Parathyroid adenoma (tissue), 2 donors: ENCODE measurements around the gene LCE6A.

Experiments
- H2AFZ ChIP-seq: fragments of 300-600 bp; sonication (generic); one replicate; pipeline ENCODE4 v1.7.0; 2017; ENCODE audit warnings: antibody characterized with exemption, mild to moderate bottlenecking
- H3K27ac ChIP-seq: fragments of 300-600 bp; sonication (generic); one replicate; pipeline ENCODE4 v1.7.0; 2017
- H3K27me3 ChIP-seq: fragments of 300-600 bp; sonication (generic); one replicate; pipeline ENCODE4 v1.7.0; 2017; ENCODE audit warnings: low read length; ENCODE audit not compliant: control insufficient read depth, insufficient read depth
- H3K36me3 ChIP-seq: fragments of 300-600 bp; sonication (generic); one replicate; pipeline ENCODE4 v1.7.0; 2017; ENCODE audit warnings: low read length; ENCODE audit not compliant: control insufficient read depth, insufficient read depth
- H3K4me1 ChIP-seq: fragments of 300-600 bp; sonication (generic); one replicate; pipeline ENCODE4 v1.7.0; 2017; ENCODE audit warnings: control low read depth
- H3K4me2 ChIP-seq: fragments of 300-600 bp; sonication (generic); one replicate; pipeline ENCODE4 v1.7.0; 2017; ENCODE audit warnings: low read length
- H3K4me3 ChIP-seq: fragments of 300-600 bp; sonication (generic); one replicate; pipeline ENCODE4 v1.7.0; 2017; ENCODE audit warnings: low read depth, low read length
- H3K79me2 ChIP-seq: fragments of 300-600 bp; sonication (generic); one replicate; pipeline ENCODE4 v1.7.0; 2017; ENCODE audit warnings: control low read depth
- H3K9ac ChIP-seq: fragments of 300-600 bp; sonication (generic); one replicate; pipeline ENCODE4 v1.7.0; 2017; ENCODE audit warnings: mild to moderate bottlenecking
- H3K9me3 ChIP-seq: fragments of 300-600 bp; sonication (generic); one replicate; pipeline ENCODE4 v1.7.0; 2017; ENCODE audit warnings: low read length; ENCODE audit not compliant: control insufficient read depth
- CTCF ChIP-seq: fragments of 300-600 bp; sonication (generic); IDR thresholded peaks from one replicate; pipeline ENCODE4 v1.7.0; 2017; ENCODE audit warnings: antibody characterized with exemption, mild to moderate bottlenecking
- donor health status: primary hyperparathyroidism.

LCE6A gene

GRCh38 chr1:152860129-152860528 lies 17.5 kb downstream of the LCE6A start:
- Histone ChIP-seq H3K27ac (no peak overlapping the region), H3K4me3 (no peak overlapping the region)

DNA sequence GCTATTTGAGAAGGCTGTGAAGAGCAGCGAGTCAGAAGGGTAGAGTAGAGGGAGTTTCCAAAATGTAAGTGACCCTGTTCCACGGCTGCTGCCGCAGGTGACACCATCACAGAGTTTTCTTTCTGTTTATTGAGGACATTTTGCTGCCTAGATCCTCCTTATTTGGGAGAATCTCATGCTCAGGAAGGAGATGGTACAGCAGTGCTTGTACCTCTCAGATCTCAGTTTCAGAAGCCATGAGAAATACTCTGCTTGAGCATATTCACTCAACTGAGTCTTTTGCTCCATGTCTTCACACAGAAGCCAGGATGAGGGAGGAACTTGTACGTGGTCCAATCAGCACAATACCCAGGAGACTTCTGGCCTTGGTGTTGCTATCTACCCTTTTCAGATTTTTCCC lies 18.7 kb downstream of the LCE6A start:
- no peaks in the 10 kb centered on the region for H3K79me2 ChIP-seq
- no peak for TF ChIP-seq CTCF
- H3K4me1 ChIP-seq: no peaks in the 10 kb centered on the region
- no peak overlapping the region for H3K4me2 ChIP-seq
- no peak overlapping the region for H3K9ac ChIP-seq
- H3K27me3 ChIP-seq: no peaks in the 10 kb centered on the region
- no peaks in the 10 kb centered on the region for H3K36me3 ChIP-seq
- H3K9me3 ChIP-seq: no peaks in the 10 kb centered on the region
- no peak overlapping the region for H2AFZ ChIP-seq
- H3K27ac ChIP-seq: no peak overlapping the region
- no peak overlapping the region for H3K4me3 ChIP-seq

More at GRCh38 chr1:152860129-152860528, 17.5 kb downstream of the LCE6A start:
- H3K4me2 ChIP-seq: no peak overlapping the region
- H3K9me3 ChIP-seq: no peaks in the 10 kb centered on the region
- H3K79me2 ChIP-seq: no peaks in the 10 kb centered on the region
- H3K27me3 ChIP-seq: no peaks in the 10 kb centered on the region
- no peak overlapping the region for H3K9ac ChIP-seq
- H3K36me3 ChIP-seq: no peaks in the 10 kb centered on the region
- TF ChIP-seq CTCF: no peak
- H3K4me1 ChIP-seq: no peaks in the 10 kb centered on the region
- H2AFZ ChIP-seq: no peak overlapping the region

DNA sequence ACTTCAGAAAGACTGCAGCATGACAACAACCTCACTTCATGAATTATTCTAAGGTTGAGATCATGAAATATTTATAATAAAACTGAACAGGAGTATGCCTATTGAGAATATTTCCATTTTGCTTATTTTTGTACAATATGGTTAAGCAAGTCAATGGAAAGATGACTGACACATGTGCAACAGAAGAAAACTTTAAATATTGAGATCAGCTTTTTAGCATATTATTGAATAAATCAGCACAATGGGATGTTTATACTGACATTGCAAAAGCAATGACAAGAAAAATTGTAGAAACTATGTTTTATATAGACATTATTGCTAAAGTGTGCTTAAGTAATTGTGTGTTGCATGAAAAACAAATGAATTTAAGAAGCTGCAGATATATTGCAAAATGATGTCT lies 21.8 kb downstream of the LCE6A start:
- Histone ChIP-seq H3K27ac (no peak overlapping the region), H3K4me1 (no peaks in the 10 kb centered on the region), H3K9me3 (no peaks in the 10 kb centered on the region), H3K27me3 (no peaks in the 10 kb centered on the region), H3K36me3 (no peaks in the 10 kb centered on the region), H3K4me2 (no peak overlapping the region), H3K9ac (no peak overlapping the region), H3K4me3 (no peak overlapping the region), H3K79me2 (no peaks in the 10 kb centered on the region), H2AFZ (no peak overlapping the region)
- TF ChIP-seq CTCF: no peak

DNA sequence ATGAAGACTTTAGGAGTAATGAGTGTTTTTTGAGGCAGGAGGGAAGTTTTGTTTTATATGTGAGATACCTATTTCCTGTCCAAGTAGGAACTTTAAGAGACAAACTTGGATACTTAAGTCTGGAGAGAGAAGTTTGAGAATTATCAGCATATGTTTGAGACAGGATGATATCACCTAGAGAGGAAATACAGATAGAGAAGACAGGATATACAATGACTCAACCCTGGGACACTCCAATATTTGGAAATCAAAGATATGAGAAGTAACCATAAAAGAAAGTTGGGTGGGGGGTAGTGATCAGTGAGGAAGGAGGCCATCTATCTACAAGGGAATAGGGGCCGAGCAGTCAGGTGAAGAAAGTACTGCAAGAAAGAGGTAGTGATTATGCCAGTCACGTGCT lies 23.7 kb downstream of the LCE6A start:
- no peak overlapping the region for H2AFZ ChIP-seq
- no peak overlapping the region for H3K9ac ChIP-seq
- no peak overlapping the region for H3K4me3 ChIP-seq
- H3K4me2 ChIP-seq: no peak overlapping the region
- H3K27ac ChIP-seq: no peak overlapping the region
- H3K36me3 ChIP-seq: no peaks in the 10 kb centered on the region
- H3K79me2 ChIP-seq: no peaks in the 10 kb centered on the region
- TF ChIP-seq CTCF: no peak
- H3K27me3 ChIP-seq: no peaks in the 10 kb centered on the region
- H3K9me3 ChIP-seq: no peaks in the 10 kb centered on the region
- no peaks in the 10 kb centered on the region for H3K4me1 ChIP-seq

GRCh38 chr1:152869808-152870419 lies 27.3 kb downstream of the LCE6A start:
- Histone ChIP-seq H3K4me2 (no peak overlapping the region), H3K27me3 (no peaks in the 10 kb centered on the region), H3K27ac (no peak overlapping the region), H3K9ac (no peak overlapping the region), H3K36me3 (no peaks in the 10 kb centered on the region), H3K4me3 (no peak overlapping the region), H3K9me3 (no peaks in the 10 kb centered on the region), H3K79me2 (no peaks in the 10 kb centered on the region), H3K4me1 (no peaks in the 10 kb centered on the region), H2AFZ (no peak overlapping the region)
- peak; percentile 46 for TF ChIP-seq CTCF
